DMS53 treated with DMSO at 0.1 percent for 48 hours (cell line): ENCODE results near the gene C1orf21.

Experiments used
- DNase-seq: peaks from one replicate; lab custom pipeline; 2025; ENCODE audit not compliant: unreplicated experiment; lab: John Stamatoyannopoulos, UW

C1orf21 gene

DNA sequence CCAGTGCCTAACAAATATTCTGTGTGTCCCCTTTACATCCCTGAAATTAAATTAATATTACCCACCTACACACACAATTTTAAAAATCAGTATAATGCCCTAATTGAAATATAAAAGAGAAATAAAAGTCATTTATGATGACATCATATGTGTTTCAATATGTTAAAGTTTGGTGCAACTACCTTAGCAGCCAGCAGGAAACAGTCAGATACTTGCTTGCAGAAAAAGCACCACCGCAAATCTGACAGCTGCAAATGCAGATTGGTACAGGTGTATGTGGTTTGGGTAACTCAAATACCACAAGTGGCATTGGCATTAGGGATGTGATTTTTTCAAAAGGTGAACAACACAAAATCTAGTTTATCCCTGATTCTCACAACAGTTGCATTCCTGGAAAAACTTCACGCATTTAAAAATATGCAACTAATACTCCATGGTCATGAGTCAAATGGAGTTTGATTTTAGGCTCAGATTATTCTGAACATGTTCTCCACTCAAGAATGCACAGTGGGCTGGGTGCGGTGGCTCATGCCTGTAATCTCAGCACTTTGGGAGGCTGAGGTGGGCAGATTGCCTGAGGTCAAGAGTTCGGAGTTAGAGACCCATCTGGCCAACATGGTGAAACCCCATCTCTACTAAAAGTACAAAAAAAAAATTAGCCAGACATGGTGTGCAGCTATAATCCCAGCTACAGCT lies 261.5 kb downstream of the C1orf21 start:
- DNase-seq, result no peak

DNA sequence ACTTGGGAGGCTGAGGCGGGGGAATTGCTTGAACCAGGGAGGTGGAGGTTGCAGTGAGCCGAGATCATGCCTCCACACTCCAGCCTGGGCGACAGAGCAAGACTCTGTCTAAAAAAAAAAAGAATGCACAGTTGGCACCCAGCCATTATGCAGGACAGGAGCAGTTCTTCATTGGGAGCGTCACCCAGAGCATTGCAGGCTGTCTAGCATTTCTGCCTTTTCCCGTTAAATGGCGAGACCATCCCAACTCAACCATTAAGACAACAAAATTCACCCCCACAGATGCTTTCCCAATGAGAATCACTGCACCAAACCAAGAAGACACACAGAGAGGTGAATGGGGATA lies 262.0 kb downstream of the C1orf21 start:
- no peak for DNase-seq

DNA sequence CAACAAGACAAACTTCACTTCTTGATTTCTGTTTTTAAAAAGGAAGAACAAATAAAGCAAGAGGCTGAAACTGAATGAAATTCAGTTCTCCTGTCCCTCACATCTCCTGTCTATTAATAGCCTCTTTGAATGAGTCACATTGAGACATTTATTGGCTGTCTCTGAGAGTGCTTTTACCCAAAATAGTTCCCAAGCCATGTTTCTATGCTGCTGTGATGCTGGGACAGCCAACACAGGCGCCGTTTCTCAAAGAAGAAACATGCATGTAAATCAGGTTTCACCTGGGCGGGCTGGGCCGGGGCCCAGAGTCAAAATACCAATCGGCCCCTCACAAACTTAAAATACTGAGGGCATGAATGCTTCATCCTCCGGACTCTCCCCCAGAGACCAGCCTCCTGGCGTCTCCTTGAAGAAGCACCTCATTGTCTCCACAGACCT lies 262.6 kb downstream of the C1orf21 start:
- DNase-seq, result no peak

DNA sequence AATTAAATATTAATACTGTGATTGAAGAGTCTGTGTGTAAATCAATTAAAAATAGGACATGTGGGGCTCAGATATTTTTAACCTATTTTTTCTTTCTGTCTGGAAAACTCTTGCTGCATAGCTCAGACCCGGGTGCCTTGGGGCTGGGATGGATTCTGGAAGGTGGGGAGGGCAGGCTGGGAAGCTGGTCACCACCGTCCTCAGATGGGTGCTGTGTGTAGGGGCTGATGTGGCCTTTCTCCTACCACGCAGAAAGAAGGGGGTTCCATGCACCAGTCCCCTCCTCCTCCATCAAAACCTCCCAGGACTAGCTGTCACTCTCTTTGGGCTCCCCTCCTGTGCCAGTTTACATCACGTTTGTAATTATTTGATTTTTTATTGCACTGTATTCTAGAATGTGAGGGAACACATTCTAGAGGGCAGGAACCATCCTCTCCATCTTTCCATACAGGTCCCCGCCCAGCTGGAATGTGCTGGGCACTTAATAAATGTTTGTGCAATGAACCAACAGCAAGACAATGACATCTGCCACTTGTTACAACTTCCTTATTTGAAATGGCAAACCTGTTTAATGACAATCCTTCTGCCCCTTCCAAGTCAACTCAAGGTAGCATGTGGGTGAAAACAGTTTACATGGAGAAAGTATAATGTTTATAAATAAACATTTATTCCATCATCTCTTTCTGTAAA lies 263.5 kb downstream of the C1orf21 start:
- DNase-seq, result peak; percentile 38

DNA sequence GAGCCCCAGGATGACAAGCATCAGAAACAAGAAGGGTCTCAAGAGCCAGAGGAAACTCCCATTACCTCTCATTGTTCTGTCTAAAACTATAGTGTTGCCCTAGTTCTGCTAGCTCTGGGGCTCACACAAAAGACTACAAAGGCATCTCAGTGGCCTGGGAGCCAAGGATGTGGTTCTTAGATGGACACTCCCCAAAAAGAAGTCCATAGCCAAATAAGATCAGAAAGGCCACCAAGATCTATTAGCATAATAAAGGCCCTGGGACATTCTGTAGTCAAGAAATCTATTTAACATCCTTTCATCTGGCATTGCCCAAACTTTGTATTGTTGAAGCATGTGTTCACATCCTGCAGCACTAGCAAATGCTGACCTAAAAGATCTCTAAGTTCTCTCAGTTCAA lies 268.4 kb downstream of the C1orf21 start:
- DNase-seq, result no peak

DNA sequence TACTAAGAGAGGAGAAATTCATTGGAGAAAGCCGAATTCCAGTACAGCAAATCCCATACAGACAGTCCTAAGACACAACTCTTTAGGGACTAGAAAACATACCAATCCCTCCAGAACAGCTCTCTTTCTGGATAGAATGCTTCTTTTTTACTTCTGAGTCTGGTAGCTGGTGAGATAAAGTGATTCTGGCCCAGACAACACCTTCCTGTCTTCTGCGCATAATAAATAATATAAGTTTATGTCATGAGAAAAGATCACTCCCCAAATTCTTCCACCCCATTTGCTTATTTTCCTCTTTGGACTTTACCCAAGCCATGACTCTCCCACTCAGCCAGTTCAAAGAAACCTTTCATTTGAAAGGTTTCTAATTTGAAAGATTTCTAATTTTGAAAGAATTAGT lies 269.4 kb downstream of the C1orf21 start:
- no peak for DNase-seq

DNA sequence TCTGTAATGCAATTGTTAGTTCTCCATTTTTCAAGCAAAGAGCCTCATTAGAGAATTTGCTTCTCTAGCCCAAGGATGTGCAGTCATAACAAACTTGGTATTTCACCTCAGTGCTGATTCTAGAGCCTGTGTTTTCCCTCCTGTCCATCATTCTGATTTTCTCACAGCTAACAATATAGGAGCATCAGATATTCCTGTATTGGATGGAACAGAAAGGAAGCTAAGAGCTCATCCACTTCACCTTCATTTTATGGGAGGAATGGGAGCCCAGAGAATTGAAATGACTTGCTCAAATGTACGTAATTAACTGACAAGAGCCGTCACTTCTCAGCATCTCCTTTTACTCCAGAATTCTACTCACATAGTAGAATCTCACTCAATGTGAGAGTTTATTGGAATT lies 271.2 kb downstream of the C1orf21 start:
- no peak for DNase-seq

DNA sequence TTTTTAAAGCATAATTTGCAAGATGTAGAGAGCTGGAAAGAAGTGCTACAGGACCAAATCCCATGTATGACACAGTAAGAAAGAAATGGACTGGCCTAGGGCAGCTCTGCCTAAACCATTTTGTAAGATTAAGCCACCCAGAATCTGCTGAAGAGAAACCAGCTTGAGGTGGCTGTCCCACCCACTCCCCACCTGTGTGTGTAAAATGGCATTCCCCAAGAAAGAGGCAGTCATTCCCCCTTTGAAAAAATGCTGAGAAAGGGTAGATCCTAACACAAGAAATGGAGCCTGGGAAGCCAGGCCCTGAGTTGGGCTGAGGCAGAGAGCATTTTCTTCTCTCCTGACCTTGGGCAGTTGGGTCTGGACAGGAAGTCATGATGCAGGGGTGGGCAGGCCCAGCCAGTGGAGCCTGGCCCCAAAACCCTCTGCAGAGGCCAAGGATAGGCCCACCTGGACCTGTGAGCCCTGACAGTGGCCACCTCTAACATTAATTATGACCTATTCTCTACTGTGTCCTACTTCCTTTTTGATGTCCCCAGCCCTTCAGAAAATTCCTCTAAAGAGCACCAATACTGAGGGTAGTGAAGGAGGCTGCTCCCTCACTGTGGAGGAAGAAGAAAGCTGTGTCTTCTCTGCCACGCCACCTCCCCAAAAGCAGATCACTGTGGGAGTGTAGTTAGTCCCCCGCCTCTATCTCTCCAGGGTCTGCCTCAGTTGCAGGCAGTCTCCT lies 273.8 kb downstream of the C1orf21 start:
- no peak for DNase-seq

DNA sequence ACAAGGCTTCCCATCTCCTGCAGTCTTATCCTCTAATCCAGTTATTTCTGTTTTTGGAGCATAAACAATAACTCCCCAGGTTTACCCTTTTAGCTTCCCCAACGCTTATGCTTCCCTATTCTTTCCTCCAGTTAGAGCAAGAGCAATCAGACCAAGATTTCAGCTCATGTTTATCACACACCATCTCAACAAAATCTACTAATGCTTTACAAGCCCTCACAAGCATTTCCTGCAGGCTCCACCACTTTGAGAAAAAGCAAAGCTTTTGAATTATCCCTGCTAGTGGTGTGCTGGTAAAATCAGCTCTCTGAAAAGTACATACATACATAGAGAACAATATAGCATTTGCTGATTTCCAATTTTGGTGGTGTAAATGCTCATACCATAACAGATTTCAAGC lies 275.0 kb downstream of the C1orf21 start:
- DNase-seq, result no peak

DNA sequence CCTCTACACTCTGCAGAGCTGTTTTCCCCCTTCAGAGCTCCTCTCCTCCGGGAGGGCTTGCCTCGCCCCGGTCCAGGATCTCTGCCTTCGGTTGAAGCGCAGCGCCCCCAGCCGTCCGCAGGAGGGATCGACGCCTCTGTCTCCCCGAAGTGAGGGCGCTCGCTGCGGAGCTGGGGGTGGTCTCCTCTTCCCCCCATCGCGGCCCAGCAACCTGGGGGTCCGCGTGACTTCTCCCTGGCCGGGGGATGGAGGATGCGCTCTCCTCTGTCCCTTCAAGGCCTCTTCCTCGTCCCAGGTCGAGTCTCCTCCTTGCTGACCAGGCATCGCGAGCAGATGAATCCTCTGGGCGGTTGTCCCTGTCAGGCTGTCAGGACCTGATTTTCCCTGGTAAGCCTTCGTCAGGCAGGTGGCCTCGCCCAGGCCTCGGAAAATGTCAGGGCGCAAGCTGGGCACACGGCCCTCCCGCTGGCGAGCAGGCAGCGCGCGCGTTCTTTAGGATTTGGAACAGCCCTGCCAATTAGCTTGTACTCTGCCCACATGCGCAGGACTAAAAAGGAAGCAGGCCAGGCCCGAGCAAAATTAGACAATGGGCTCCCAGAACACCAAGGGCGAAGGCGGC lies 277.3 kb downstream of the C1orf21 start:
- peak; percentile 48 for DNase-seq

DNA sequence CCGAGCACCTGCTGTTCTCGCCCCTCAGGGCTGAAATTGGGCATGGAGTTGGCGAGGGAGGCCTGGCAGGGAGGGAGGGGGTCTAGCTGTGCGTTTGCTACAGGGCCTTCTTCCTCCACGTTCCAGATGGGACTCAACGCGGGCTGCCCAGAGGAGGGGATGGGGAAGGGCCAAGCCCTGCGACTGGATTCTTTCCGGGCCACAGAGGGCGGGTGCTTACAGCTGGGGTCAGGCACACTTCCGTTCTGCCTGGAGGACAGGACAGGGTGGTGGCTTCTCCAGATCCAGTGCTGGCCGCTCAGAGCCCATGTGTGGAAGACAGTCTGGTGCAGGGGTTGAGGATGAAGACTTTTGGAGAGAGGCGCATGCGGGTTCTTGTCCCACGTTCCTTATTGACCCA lies 277.8 kb downstream of the C1orf21 start:
- DNase-seq, result no peak

DNA sequence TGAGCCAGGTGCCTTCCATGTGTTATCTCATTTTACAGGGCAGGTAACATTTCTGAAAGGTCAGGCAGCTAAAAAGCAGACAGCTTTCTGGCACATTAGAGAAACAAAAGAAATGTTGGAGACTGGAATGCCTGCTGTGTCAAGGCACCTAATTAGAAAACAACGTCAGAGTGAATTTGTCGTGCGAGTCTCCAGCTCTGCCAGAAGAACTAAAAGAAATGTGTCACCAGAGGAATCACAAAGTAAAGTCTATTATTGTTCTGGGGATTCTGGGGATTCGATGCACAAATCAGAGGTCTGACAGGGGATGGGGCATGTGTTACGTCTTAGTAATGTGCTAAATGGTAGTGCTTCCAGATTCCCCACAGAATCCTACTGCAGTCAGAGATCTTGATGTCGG lies 278.5 kb downstream of the C1orf21 start:
- DNase-seq, result no peak

DNA sequence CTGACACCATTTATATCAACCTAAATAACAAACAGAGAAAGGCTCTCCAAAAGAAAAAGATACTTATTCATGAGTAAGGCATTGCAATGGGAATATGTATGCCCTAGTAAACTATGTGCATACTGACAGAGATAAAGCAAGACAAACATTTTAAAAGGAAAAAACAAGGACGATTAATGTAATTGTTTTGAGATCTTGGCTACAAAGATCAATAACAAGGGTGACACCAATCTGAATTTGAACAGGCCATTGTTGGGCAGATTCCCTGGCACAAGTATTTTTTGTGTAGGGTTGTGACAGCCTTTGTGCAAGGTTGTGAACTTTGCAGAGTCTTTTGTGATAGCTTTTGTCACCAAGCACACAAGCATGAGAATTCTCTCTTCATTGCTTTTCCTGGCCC lies 282.6 kb downstream of the C1orf21 start:
- DNase-seq, result no peak

DNA sequence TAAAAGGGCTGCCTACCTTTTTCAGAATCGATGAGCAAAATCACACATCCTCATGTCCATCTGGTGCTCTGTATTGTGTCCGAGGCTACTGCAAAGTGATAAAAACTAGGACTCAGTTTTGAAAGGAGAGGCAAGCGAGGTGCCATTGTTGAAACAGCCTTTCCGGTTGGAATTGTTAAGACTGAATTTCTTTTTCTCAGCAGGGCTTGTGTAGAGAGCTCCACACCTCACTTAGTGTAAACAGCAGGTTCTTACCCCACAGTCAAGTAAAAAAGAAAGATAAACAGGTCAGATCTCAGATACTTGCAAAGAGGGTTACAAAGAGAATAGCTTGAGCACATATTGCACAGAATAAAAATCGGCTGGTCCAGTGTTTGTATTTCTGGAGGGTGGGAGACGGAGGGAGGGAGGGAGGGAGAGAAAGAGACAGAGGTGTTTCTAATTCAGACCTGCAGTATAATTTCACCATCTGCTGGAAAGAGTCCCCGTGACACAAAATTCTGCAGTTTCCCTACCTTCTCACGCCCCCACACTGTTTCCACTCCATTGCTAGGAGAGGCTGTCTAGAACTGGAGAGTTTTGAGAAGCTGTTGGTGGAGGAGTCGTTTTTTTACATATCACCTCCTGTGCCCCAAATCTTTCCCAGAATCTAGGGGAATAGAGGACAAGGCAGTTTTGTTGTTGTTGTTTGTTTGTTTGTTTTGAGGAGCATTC lies 285.3 kb downstream of the C1orf21 start:
- DNase-seq, result no peak

DNA sequence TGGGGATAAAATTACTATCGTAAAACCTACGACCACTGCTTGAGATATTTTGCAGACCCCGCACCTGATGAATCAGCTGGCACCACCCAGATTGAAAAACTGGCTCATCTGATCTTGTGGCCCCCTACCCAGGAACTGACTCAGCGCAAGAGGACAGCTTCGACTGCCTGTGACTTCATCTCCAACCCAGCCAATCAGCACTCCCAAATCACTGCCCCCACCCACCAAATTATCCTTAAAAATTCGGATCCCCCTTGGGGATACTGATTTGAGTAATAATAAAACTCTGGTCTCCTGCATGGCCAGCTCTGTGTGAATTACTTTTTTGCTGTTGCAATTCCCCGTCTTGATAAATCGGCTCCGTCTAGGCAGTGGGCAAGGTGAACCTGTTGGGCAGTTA lies 286.5 kb downstream of the C1orf21 start:
- DNase-seq, result no peak

DNA sequence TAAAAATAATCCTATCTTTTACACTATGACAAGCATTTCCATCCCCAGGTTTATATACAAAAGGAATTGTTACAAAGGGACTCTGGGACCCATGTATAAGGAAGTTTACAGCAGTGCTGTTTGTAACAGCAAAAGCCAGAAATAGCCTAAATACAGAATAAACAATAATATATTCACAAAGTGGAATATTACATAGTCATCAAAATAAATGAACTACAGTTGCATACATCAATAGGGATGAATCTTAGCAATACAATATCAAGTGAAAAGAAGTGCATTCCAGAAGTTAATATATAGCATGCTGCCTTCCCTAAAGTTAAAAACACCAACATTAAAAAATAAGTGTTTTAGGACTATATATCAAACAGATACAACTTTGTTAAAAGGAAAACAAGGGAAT lies 290.5 kb downstream of the C1orf21 start:
- DNase-seq, result no peak
